AG08396 (cell line): ENCODE data around the gene SLC20A1.
A peak's percentile ranks its signal among the peaks of the same experiment; 100 is the strongest.

Experiments used
- DNase-seq: peaks from one replicate; pipeline ENCODE4 v3.0.0; 2012; ENCODE audit warnings: low spot score, mixed read lengths

Gene SLC20A1

DNA sequence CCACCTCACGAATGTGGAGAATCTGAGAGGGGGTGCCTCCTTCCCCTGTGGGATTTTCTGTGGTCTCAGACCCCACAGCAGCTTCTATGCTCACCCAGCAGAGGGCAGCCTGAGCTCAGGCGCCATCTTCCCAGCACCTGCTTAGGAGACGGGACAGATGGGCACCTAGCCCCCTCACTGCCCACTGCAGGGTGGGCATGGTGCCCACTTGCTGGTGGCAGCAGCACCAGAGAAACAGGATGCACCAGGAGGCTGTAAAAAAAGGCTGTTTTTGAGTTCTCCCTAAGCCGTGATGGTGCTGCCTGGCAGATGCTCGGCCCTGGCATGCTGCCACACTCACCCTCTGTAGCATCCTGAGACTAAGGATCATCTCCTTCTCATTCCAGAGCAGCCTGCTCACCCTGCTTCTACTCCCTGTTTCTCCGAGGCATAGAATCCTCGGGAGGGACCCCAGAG lies 19.1 kb upstream of the SLC20A1 start:
- DNase-seq, result peak; percentile 57

GRCh38 chr2:112627060-112628040 lies 18.4 kb upstream of the SLC20A1 start:
- peak; percentile 80 for DNase-seq

DNA sequence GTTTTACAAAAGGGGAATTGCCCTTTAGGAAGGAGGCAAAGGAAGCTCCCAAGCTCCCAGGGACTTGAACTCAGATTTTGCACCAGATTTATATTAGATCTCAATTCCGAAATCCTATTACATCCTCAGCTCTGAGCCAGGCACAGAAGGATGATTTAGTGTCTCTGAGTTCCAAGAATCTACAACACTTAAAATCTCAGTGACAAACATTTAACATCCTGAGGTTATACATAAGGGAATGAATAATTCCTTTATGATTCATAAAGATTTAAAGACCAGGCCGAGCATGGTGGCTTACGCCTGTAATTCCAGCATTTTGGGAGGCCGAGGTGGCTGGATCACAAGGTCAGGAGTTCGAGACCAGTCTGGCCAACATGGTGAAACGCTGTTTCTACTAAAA lies 16.5 kb upstream of the SLC20A1 start:
- DNase-seq, result no peak

GRCh38 chr2:112629823-112630222 lies 15.9 kb upstream of the SLC20A1 start:
- DNase-seq, result no peak

GRCh38 chr2:112630268-112630667 lies 15.5 kb upstream of the SLC20A1 start:
- no peak for DNase-seq

DNA sequence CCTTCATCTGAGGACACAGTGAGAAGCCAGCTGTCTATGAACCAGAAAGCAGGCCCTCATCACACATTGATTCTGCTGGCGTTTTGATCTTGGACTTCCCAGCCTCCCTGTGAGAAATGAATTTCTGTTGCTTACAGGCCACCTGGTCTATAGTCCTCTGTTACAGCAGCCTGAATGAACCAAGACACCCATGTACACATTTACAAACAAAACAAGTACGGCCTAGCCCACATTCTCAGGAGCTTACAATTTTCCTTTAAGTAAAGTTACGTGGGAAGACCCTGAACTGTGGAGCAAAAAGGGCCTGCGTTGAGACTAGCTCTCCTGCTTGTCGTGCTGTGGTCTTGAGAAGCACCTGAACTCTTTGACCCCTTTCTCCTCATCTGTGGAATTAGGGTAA lies 12.0 kb upstream of the SLC20A1 start:
- no peak for DNase-seq

DNA sequence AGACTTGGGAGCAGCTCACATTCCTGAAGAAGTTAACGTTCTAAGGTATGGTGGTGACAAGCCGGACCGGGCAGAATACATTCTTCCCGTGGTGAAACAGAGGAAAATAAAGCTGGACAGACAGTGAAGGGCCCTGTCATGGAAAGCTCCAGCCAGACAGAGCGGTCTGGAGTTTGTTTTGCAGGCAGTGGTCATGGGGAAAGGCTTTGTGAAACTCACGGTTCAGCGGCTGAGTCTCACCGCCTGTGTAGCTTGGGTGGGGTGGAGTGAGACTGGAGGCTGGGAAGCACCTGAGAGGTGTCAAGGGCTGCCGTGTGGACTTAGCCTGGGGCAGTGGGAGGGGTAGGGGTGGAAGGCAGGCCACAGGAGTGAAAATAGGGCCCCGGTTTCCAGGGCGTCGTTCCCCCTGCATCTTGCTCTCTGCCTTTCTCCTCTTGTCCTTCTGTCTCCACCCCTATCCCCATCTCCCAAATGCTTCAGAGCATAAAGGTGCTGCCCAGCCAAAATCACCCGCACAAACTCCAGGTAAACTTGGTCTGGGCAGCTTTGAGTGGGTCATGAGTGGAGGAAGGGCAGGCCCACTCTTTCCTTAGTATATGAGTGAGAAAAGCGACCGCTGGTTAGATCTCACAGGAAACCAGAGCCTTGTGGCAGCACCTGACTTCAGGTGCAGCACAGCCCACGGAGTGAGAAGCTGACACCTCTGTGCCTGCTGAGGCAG lies 11.4 kb upstream of the SLC20A1 start:
- DNase-seq, result no peak

DNA sequence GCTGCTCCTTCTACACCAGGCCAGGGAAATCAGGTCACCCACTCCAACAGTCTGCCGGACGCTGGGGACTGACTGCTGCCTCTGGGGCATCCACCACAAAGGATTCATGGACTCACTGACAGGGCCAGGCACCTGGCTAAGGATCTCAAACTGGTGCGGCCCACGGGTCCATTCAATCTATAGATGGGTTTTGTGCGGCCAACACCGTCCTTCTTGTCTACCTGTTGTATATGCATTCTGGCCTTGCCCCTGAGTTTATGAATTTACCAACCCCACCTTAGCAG lies 10.9 kb upstream of the SLC20A1 start:
- no peak for DNase-seq

DNA sequence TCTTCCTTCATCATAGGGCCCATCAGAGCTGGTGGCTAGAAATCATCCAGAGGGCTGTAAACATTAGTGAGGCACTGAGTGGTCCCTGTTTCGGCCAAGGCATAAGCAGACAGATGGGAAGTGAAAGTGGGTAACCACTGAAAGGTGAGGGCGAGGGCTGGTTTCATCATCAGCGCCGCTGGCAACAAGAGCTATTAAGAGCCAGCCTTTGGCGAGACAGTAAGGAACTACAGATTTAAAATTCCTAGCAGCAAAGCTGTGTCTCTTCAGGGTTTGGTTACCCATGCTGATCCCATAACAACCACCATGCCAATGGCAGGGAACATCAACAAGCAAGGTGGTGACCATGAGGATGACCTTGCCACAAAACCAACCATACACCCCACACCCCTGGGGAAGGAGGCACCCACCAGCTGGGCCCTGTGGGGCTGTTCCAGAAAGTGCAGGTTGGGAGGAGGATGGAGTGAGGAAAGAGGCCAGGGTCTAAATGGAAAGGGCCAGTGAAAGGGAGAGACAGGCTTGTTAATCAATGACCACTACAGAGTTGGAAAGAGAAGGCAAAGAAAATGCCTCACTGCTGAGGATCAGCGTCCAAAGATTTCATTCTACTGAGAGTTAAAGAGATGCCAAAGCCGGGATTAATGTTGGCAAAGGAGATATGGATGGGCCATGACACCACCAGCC lies 9.0 kb upstream of the SLC20A1 start:
- DNase-seq, result no peak

DNA sequence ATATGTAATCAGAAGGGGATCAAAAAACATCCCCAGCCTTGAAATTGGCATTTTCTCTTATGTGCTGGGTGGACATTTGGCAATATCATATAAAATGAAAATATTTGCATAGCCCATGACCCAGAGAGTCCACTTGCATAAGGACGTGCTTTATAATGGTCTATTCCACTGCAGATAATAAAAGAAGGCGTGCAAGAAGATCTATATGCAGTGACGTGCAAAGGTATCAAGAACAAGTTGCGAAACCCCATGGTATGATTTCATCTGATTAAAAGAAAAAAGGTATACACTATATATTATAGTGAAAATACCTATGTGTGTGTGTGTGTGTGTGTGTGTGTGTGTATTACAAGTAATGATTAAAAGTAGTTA lies 8.5 kb upstream of the SLC20A1 start:
- no peak for DNase-seq

DNA sequence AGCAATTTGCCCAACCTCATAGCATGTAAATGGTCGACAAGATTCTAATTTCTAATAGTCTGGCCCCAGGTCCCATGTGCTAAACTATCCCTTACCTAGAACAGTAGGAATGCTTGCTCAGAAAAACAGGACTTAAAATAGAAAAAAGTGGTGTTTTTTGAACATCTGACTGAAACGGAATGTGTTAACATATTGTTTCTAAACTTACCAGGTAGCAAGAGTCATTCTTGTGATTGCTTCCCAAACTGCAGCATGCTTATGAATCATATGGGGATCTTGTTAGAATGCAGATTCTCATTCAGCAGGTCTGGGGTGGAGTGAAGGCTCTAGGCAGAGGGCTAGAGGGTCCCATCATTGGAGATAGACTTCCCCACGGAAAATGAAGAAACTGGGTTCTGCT lies 5.8 kb upstream of the SLC20A1 start:
- no peak for DNase-seq

DNA sequence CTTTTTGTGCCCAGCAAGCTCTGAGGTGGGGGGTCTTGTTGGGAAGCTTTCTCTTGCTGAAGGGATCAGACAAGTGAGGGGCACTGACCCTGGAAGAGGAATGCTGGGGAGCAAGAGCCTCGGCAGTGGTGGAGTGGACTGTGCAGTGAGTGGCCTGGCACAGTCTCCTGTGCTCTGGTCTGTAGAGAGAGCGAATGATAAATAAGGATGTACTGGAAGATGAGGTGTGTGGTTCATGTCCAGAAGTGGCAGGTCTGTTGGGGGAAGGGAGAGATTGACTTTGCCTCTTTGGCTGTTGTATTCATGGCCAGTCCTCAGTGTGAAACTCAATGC lies 5.3 kb upstream of the SLC20A1 start:
- DNase-seq, result no peak

- DNase-seq, result peak; percentile 77
Measured at GRCh38 chr2:112640800-112641675, 4.7 kb upstream of the SLC20A1 start.

DNA sequence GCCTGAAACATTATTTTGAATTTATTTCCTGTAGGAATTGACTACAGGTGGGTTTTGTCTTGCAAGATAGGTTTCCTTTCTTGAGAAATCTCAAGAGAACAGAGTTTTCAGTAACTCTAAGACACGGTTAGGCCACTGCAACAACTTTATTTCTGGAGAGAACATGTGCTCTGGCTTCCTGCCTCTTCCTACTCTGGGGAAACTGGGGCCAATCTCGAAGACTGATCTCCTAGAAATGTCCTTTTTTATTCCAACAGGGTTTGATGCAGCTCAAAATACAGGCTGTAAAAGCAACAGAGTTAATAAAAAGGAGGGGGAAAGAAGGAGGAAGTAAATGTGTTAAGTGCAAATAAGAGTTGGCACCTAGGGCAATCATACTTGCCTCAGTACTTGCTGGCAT lies 4.0 kb upstream of the SLC20A1 start:
- no peak for DNase-seq

GRCh38 chr2:112642561-112642960 lies 3.2 kb upstream of the SLC20A1 start:
- no peak for DNase-seq

DNA sequence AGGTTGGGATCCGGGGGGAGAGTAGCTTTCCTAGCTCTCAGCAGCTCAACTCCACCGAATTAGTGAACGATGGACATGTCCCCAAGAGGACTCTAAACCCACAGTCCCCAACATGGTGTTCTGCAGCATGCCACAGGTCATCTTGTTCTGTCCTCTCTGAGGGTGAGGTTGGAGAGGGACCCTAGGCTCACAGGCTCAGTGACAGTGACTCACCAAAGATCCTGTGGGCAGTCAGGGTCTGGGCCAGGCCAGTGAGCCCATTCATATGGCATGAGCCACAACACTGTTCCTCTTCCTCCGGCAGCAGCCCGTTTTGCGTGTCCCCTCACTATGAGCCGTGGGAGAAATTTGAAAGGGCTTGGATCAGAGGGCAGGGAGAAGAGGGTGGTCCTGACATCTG lies 2.8 kb upstream of the SLC20A1 start:
- no peak for DNase-seq

DNA sequence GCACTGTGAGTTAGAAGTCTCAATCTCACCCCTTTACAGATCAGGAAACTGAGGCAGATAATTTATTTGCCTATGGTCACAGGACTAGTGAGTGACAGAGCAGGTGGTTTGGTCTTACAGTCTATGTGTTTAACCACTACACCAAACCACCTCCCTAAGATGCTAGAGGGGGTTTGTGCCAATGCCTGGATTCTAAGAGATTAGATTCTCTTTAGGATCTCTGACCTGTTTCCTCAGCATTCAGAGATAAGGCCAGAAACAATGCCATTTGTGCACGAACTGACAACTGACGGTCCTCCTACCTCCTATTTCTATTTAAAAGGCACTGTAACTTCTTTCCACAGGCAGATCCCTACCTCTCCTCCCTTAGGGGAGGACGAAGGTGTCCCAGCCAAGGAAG lies 2.3 kb upstream of the SLC20A1 start:
- no peak for DNase-seq

DNA sequence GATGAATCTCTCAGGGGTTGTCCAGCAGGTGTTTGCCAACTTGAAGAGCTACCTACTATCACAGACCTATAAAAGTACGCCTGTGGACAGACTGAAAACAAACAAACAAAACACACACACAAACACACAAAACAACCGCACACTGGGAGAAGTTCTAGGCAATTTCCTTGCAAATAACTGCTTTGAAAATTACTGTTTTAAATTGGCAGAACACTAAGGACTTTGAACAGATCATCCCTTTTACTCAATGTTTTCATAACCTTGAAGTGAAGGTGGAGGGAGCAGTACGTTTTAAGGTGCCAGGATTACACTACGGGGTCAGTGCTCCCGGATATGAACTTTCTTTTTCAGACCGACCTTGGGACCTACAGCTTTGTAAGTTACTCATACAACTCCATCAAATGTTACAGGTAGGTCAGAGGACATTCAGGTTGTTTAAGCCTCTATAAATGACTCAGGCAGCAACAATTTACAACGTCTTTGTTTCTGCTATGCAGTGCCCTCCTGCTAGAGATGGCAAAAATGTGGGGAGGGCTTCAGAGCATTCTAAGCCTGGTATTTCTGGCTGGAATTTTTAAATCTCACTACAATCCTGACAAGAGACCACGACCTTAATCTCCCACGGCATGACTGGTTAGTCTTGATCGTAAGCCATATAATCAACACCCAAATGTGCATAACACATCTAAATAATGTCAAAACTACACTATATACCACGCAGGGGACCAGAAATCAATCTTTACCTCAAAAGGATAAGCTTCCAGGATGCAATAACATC lies 1.4 kb upstream of the SLC20A1 start:
- DNase-seq, result no peak

DNA sequence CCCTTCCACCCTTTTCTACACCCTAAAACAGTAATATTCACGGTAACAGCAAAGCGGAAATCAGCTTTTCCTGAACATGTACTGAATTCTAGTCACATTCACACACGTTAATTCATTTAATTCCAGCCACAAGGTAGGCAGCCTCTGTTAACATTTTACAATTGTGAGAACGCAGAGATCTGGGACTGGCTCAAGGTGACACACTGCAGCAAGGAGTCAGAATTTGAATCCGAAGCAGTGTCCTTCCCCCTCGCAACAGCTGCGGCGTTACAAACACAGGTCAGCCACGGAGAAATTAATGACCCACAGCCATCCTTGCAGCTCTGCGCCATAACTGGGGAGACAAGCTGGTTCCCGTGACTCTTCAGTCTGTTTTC lies 818 bp upstream of the SLC20A1 start:
- DNase-seq, result no peak

- peak; percentile 54 for DNase-seq
Measured at GRCh38 chr2:112646102-112646719, 472 bp downstream of the SLC20A1 start.
